HCT116 (cell line): ENCODE data around the gene PARP8. TPM values are rescaled to one million over a fixed set of nuclear protein-coding genes. Genes with fewer than 3 reads are reported as not detected.

Experiments used
- ATAC-seq: fragments of 200-7000 bp; cut with Tn5 transposase; 2 replicates; pipeline ENCODE4 v1.9.1; 2020; ENCODE audit warnings: mild to moderate bottlenecking, moderate library complexity
- BruUV-seq: library from RNA; stranded (reverse); fragments of 400-500 nt; replicated peaks from 2 replicates; lab custom pipeline; 2021; lab: Mats Ljungman, UMichigan
- CTCF ChIA-PET: fragments of 300-600 bp; sonication (Branson Sonifier 250); formaldehyde crosslinking; loops from one replicate; lab custom pipeline; 2021; ENCODE audit warnings: antibody characterized with exemption; lab: Charles Lee
- POLR2A ChIA-PET: fragments of 300-600, 350-600 bp; sonication (Branson Sonifier 250); formaldehyde crosslinking; loops from one replicate; lab custom pipeline; 2021; ENCODE audit warnings: antibody characterized with exemption; lab: Charles Lee
- RAD21 ChIA-PET, 2 experiments: fragments of 300-600 bp; sonication (Branson Sonifier 250); formaldehyde crosslinking; loops; one replicate each; lab custom pipeline; 2023; ENCODE audit warnings: low total read pairs in 2 of 2; ENCODE audit not compliant: uncharacterized antibody in 2 of 2, unreplicated experiment in 2 of 2, low non-redundant PET in 1 of 2; lab: Charles Lee
- DNase-seq: peaks from one replicate; pipeline ENCODE4 v3.0.0-alpha.2; 2010; ENCODE audit warnings: low read depth, low spot score
- H2AFZ ChIP-seq: fragments of 200-600 bp; shearing (Covaris generic), sonication (generic); 2 replicates; pipeline ENCODE4 v1.6.1; 2017; ENCODE audit warnings: low read depth, mixed run types, mixed read lengths, antibody characterized with exemption, low read length; ENCODE audit not compliant: poor library complexity, severe bottlenecking
- H3K27ac ChIP-seq: 2 replicates; pipeline ENCODE4 v1.5.1; 2012; ENCODE audit warnings: low read depth, low read length
- H3K27me3 ChIP-seq: fragments of 200-600 bp; sonication (generic); 2 replicates; pipeline ENCODE4 v1.6.1; 2016; ENCODE audit warnings: mixed run types, low read length, mixed read lengths; ENCODE audit not compliant: insufficient read depth
- H3K36me3 ChIP-seq, 2 experiments: fragments of 200-500 bp in 1 of 2; fragments of 200-600 bp in 1 of 2; sonication (Bioruptor generic) in 1 of 2; sonication (generic) in 1 of 2; 2 replicates each; pipeline versions ENCODE4 v1.5.1 to v1.6.1; 2014 to 2016; ENCODE audit warnings: low read length in 2 of 2, inconsistent platforms in 1 of 2, mixed read lengths in 1 of 2, mixed run types in 1 of 2; ENCODE audit not compliant: insufficient read depth in 2 of 2, control insufficient read depth in 1 of 2
- H3K4me1 ChIP-seq, 2 experiments: fragments of 200-600 bp in 1 of 2; sonication (generic) in 1 of 2; 2 replicates each; pipeline versions ENCODE4 v1.5.1 to v1.6.1; 2012 to 2017; ENCODE audit warnings: low read length in 2 of 2, inconsistent platforms in 1 of 2, mild to moderate bottlenecking in 1 of 2, mixed read lengths in 1 of 2, mixed run types in 1 of 2, moderate library complexity in 1 of 2; ENCODE audit not compliant: insufficient read depth in 2 of 2, control insufficient read depth in 1 of 2
- H3K4me2 ChIP-seq: fragments of 200-600 bp; sonication (generic); 2 replicates; pipeline ENCODE4 v1.6.1; 2017; ENCODE audit warnings: mixed run types, low read length, mixed read lengths
- H3K4me3 ChIP-seq, 2 experiments: fragments of 200-600 bp in 1 of 2; sonication (generic) in 1 of 2; replicated peaks in 1 of 2; 2 replicates each; pipeline ENCODE4 v1.5.1; 2011 to 2016; ENCODE audit warnings: low read length in 2 of 2, control low read depth in 1 of 2, low read depth in 1 of 2, mild to moderate bottlenecking in 1 of 2, mixed read lengths in 1 of 2, mixed run types in 1 of 2
- H3K79me2 ChIP-seq: fragments of 200-600 bp; sonication (generic); 2 replicates; pipeline ENCODE4 v1.6.1; 2017; ENCODE audit warnings: mild to moderate bottlenecking, mixed run types, low read length, moderate library complexity, mixed read lengths; ENCODE audit not compliant: insufficient read depth
- H3K9ac ChIP-seq: fragments of 200-600 bp; sonication (generic); 2 replicates; pipeline ENCODE4 v1.6.1; 2016; ENCODE audit warnings: low read length, mixed read lengths
- H3K9me2 ChIP-seq: fragments of 200-600 bp; sonication (generic), shearing (Covaris generic); 2 replicates; pipeline ENCODE4 v1.6.1; 2017; ENCODE audit warnings: mixed run types, mild to moderate bottlenecking, moderate library complexity; ENCODE audit not compliant: insufficient read depth
- H3K9me3 ChIP-seq, 2 experiments: fragments of 200-500 bp in 1 of 2; fragments of 200-600 bp in 1 of 2; sonication (Bioruptor generic) in 1 of 2; sonication (generic) in 1 of 2; 2 replicates each; pipeline ENCODE4 v1.6.1; 2014 to 2017; ENCODE audit warnings: low read length in 2 of 2, mixed read lengths in 2 of 2, inconsistent platforms in 1 of 2, low read depth in 1 of 2, mild to moderate bottlenecking in 1 of 2, mixed run types in 1 of 2, moderate library complexity in 1 of 2; ENCODE audit not compliant: control insufficient read depth in 1 of 2, insufficient read depth in 1 of 2
- H4K20me1 ChIP-seq: fragments of 200-600 bp; sonication (generic), shearing (Covaris generic); 2 replicates; pipeline ENCODE4 v1.6.1; 2017; ENCODE audit warnings: mixed run types, mild to moderate bottlenecking, moderate library complexity; ENCODE audit not compliant: insufficient read depth
- ATF3 ChIP-seq: IDR thresholded peaks from 2 replicates; pipeline ENCODE4 v1.6.1; 2012
- CBX3 ChIP-seq: IDR thresholded peaks from 2 replicates; pipeline ENCODE4 v1.6.1; 2012; ENCODE audit warnings: low read depth
- CEBPB ChIP-seq: IDR thresholded peaks from 2 replicates; pipeline ENCODE4 v1.6.1; 2012; ENCODE audit warnings: low read depth
- CTCF ChIP-seq, 3 experiments: fragments of 200-600 bp in 1 of 3; sonication (generic) in 1 of 3; IDR thresholded peaks in 2 of 3; conservative IDR thresholded peaks in 1 of 3; 2 replicates each; pipeline ENCODE4 v1.5.1; 2012 to 2017; ENCODE audit warnings: low read depth in 2 of 3, low read length in 2 of 3, antibody characterized with exemption in 1 of 3, borderline replicate concordance in 1 of 3, control low read depth in 1 of 3, mild to moderate bottlenecking in 1 of 3, mixed read lengths in 1 of 3, mixed run types in 1 of 3, moderate library complexity in 1 of 3; ENCODE audit not compliant: insufficient read depth in 1 of 3
- EGR1 ChIP-seq: IDR thresholded peaks from 2 replicates; pipeline ENCODE4 v1.6.1; 2012; ENCODE audit warnings: low read depth
- EZH2 ChIP-seq: fragments of 200-600 bp; sonication (generic); IDR thresholded peaks from 2 replicates; pipeline ENCODE4 v1.6.1; 2017; ENCODE audit warnings: antibody characterized with exemption, mixed run types
- FOSL1 ChIP-seq: IDR thresholded peaks from 2 replicates; pipeline ENCODE4 v1.6.1; 2012; ENCODE audit warnings: low read depth
- JUND ChIP-seq: IDR thresholded peaks from 2 replicates; pipeline ENCODE4 v1.6.1; 2012
- RAD21 ChIP-seq: IDR thresholded peaks from 2 replicates; pipeline ENCODE4 v1.6.1; 2012; ENCODE audit warnings: low read depth, mild to moderate bottlenecking
- SIN3A ChIP-seq: IDR thresholded peaks from 2 replicates; pipeline ENCODE4 v1.6.1; 2012; ENCODE audit warnings: low read depth
- SRF ChIP-seq: IDR thresholded peaks from 2 replicates; pipeline ENCODE4 v1.6.1; 2012; ENCODE audit warnings: low read depth
- TCF7L2 ChIP-seq: IDR thresholded peaks from 2 replicates; pipeline ENCODE4 v1.7.0; 2011; ENCODE audit warnings: borderline replicate concordance, inconsistent platforms; ENCODE audit not compliant: insufficient read depth, insufficient read length; ENCODE audit errors: extremely low read depth
- YY1 ChIP-seq: IDR thresholded peaks from 2 replicates; pipeline ENCODE4 v1.6.1; 2011; ENCODE audit warnings: low read length, low read depth, moderate library complexity, mild to moderate bottlenecking; ENCODE audit not compliant: insufficient replicate concordance; ENCODE audit errors: extremely low read depth
- ZBTB33 ChIP-seq: IDR thresholded peaks from 2 replicates; pipeline ENCODE4 v1.6.1; 2011; ENCODE audit warnings: mild to moderate bottlenecking, low read length, moderate library complexity; ENCODE audit not compliant: insufficient replicate concordance; ENCODE audit errors: extremely low read depth
- ZFX ChIP-seq: fragments of 450-650 bp; IDR thresholded peaks from 2 replicates; pipeline ENCODE4 v1.6.1; 2017
- intact Hi-C: fragments of 100-400 bp; cut with micrococcal nuclease; formaldehyde crosslinking; loops from 2 replicates; pipeline ENCODE4 v1.10.0; 2022
- total RNA-seq: library from RNA; stranded (reverse); gene quantifications from one replicate; pipeline ENCODE4 v1.2.1, GENCODE V29; 2021; ENCODE audit not compliant: unreplicated experiment

PARP8 gene
- total RNA-seq, 1 experiment from 2014 or later, result 19.0 TPM

GRCh38 chr5:50854082-50854481 is 187.6 kb downstream of the PARP8 start:
- Histone ChIP-seq H3K4me1 (no peaks in the 10 kb centered on the region), H3K27ac (no peak overlapping the region), H2AFZ (no peak overlapping the region), H3K4me2 (no peak overlapping the region), H3K27me3 (0 out of 2 replicates have a peak, but pooled peaks cover 3% of the 10 kb centered on the region), H3K9ac (no peak overlapping the region), H3K4me3 (no peak overlapping the region), H4K20me1 (no peaks in the 10 kb centered on the region), H3K9me2 (no peaks in the 10 kb centered on the region), H3K9me3 (no peaks in the 10 kb centered on the region), H3K36me3 (no peaks in the 10 kb centered on the region), H3K79me2 (no peaks in the 10 kb centered on the region)
- ChIA-PET RAD21 (no interaction called here), CTCF (no interaction called here), POLR2A (no interaction called here)
- BruUV-seq, result no TSS peak
- intact Hi-C loops, result no loop called here
- DNase-seq (no peak), ATAC-seq (no peak)
- TF ChIP-seq CEBPB, result no peak
- no peak for TF ChIP-seq TCF7L2

GRCh38 chr5:50855001-50855400 is 188.6 kb downstream of the PARP8 start:
- Histone ChIP-seq H3K4me2 (no peak overlapping the region), H3K27me3 (0 out of 2 replicates have a peak, but pooled peaks cover 3% of the 10 kb centered on the region), H3K9me3 (no peaks in the 10 kb centered on the region), H3K27ac (no peak overlapping the region), H3K9me2 (no peaks in the 10 kb centered on the region), H2AFZ (no peak overlapping the region), H4K20me1 (no peaks in the 10 kb centered on the region), H3K79me2 (no peaks in the 10 kb centered on the region), H3K4me3 (no peak overlapping the region), H3K4me1 (no peaks in the 10 kb centered on the region), H3K36me3 (no peaks in the 10 kb centered on the region), H3K9ac (no peak overlapping the region)
- ChIA-PET CTCF (no interaction called here), POLR2A (no interaction called here), RAD21 (no interaction called here)
- no peak for TF ChIP-seq FOSL1
- TF ChIP-seq JUND, result no peak
- TF ChIP-seq TCF7L2, result no peak
- no peak for TF ChIP-seq ZBTB33
- TF ChIP-seq ATF3, result no peak
- TF ChIP-seq YY1, result no peak
- no peak for TF ChIP-seq SRF
- no peak for TF ChIP-seq RAD21
- TF ChIP-seq SIN3A, result no peak
- no peak for TF ChIP-seq EGR1
- TF ChIP-seq CBX3, result no peak
- no peak for TF ChIP-seq CTCF (IDR thresholded peaks at IDR 0.05 in 2 of 3, conservative IDR thresholded peaks at IDR 0.05 in 1 of 3; ENCODE audit: borderline replicate concordance in 1 of 3, insufficient read depth in 1 of 3, low read depth in 2 of 3, low read length in 2 of 3)
- no peak for TF ChIP-seq ZFX
- TF ChIP-seq EZH2, result no peak
- intact Hi-C loops, result no loop called here
- ATAC-seq, result no peak
- DNase-seq, result no peak
- BruUV-seq, result no TSS peak
